NOMO-1 (cell line): ENCODE results near the gene MTERF4.

ENCODE experiments used
- DNase-seq, 2 experiments: peaks; one replicate each; lab custom pipeline; 2025; ENCODE audit not compliant: unreplicated experiment in 2 of 2; lab: John Stamatoyannopoulos, UW

Gene MTERF4

DNA sequence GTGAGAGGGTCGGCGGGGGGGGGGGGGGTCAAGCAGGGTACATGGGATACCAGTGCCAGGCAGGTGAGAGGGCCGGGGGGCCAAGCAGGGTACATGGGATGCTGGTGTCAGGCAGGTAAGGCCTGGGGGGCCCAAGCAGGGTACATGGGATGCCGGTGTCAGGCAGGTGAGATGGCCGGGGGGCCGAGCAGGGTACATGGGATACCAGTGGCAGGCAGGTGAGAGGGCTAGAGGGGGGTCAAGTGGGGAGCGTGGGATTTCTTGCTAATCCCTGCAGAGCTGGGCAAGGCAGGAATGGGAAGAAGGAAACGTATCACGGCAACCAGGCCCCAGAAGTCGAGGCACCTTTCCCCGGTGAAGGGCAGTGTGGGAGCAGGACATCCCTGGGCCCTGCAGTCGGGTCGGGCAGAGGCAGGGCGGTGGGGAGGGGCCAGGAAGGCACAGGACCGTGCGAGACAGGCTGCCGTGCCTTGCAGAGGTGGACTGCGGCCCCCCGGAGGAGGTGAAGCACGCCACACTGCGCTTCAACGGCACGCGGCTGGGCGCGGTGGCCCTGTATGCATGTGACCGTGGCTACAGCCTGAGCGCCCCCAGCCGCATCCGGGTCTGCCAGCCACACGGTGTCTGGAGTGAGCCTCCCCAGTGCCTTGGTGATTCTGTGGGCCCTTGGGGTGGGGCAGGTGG lies 49.3 kb downstream of the MTERF4 start:
- no peak for DNase-seq

DNA sequence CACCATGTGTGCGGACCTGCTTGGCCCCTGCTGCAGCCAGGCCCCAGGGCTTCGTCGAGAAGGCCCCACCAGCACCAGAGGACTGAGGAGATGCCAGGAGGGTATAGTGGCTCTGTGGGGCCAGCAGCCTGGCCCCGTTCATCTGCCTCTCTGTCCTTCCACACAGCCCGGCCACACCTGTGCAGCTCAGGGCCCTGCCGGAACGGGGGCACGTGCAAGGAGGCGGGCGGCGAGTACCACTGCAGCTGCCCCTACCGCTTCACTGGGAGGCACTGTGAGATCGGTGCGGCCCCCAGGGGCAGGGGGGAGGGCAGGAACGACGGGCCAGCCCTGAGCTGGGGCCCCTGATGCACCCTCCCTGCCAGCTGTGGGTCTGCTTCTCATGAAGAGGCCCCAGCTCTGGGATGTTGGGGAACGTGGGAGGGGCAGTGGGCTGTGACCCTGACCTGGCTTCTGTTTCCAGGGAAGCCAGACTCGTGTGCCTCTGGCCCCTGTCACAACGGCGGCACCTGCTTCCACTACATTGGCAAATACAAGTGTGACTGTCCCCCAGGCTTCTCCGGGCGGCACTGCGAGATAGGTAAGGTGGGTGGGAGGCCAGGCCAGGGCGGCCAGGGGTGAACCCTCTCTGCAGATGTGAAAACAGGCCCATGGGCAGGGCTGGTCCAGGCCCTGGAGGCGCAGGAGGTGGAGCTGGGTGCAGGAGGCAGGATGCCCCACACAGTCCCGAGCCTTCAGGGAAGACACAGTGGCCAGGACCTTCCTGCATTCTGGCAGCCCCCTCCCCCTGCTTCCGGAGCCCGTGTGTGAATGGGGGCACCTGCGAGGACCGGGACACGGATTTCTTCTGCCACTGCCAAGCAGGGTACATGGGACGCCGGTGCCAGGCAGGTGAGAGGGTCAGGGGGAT lies 50.3 kb downstream of the MTERF4 start:
- DNase-seq, result no peak

DNA sequence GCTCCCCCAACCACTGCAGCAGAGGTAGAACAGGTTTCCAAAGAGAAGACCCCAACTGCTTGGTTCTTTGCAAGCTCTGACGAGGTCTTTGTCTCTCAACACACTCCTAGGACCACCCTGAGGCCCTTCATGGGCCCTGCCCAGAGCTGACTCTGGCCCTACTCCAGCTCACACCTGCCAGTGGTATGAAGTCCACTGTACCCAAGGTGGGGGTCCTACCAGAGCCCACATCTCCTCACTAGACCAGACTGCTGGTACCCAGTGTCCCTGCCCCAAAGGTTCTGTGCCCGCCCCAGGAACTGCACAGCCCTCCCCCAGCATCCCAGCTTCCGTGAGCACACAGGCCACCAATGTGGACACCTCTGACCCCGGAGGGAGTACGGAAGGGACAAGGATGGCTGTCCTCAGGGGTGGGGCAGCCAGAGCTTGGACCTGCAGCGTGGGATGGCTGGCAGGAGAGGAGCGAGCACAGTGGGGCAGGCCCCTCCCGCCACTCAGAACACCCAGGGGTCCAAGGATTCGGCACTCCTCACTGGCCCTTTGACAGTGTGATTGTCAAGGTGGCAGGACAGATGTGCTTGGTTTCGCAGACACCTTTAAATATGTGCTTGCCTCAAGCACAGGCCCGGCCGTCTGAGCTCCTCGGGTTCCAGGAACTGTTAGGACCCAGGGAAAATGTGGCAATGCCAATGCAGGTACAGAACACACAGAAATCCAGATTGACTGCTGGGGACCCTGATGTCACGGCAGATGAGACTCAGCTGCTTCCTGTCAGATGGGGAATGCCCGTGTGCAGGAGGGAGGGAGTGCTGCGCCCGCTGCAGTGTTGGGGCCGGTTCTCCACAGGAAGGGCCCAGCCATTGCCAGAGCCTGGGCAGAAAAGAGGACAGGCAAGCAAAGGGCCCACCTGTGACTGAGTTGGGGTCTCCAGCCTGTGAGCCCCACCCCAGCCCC lies 51.2 kb downstream of the MTERF4 start:
- no peak for DNase-seq

DNA sequence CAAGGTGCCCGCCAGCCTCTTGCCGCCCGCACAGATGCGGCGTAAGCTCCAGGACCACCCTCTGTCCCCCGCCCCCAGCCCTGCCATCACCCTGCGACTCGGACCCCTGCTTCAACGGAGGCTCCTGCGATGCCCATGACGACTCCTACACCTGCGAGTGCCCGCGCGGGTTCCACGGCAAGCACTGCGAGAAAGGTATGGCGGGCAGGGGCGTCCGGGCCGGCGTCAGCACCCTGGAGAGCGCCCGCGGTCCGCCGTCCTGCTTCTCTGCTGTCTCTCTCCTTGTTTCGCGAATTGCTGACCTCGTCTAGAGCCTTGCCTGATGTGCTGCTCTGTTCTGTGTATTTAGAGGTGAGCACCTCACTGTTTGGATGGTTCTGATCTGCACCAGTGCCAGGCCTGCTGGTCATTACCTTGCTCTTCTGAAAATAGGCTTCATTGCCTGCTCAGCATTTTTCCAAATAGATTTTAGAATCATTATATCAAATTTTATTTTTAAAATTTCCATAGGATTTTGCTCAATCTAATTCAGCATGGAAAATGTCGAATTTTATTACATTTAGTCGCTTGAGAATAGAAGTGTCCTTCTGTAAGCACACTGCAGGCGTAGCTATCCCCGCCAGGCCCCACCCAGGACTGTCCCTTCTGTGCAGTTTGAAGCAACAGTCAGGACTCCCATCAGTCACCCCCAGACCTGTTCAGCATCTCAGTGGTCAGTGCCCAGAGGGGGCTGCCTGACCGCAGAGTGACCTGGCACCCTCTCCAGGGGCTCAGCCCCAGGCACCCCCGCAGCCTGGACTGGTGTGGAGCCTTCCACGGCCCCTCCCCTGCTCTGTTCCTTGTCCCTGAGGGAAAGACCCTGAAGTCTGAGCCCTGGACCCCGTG lies 52.1 kb downstream of the MTERF4 start:
- no peak for DNase-seq

DNA sequence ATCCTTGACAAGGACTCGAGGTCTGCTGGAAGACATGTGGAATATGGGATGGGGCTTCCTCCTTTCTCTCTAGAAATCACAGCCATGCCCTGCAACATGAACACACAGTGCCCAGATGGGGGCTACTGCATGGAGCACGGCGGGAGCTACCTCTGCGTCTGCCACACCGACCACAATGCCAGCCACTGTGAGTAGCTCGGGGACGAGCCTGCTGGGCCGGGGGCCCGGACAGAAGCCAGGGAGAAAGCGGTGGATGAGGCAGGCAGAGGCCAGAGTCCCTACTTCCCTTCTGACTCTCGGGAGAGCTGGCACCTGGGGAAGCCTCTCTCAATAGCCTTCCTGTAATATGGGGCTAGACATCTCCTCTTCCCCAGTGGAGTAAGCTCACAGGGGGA lies 53.1 kb downstream of the MTERF4 start:
- no peak for DNase-seq

DNA sequence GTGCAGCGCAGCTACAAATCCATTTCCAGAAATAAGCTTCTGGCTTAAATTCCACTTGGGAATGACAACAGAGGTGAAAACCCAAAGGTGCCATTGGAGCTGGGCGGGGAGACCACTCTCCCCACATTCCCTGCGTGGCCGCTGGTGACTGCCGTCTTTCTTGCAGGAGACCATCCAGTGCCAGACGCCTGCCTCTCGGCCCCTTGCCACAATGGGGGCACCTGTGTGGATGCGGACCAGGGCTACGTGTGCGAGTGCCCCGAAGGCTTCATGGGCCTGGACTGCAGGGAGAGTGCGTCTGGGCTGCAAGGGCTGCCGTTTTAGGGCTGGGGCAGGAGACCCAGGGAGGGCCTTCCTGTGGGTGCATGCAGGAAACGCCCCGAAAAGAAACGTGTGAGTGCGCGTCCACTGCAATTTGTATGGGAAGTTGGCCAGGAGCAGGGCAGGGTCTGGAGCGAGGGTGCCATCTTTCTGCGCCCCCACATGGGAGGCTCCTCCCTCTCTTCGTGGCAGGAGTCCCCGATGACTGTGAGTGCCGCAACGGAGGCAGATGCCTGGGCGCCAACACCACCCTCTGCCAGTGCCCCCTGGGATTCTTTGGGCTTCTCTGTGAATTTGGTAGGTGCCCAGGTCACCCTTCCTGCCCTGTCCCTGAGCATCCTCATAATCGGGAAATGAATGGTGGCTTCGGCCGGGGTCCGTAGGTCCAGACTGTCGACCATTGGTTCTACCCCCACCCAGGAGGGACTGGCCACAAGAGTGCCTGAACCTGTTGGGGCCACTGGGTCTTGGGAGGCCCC lies 53.7 kb downstream of the MTERF4 start:
- DNase-seq, result no peak

DNA sequence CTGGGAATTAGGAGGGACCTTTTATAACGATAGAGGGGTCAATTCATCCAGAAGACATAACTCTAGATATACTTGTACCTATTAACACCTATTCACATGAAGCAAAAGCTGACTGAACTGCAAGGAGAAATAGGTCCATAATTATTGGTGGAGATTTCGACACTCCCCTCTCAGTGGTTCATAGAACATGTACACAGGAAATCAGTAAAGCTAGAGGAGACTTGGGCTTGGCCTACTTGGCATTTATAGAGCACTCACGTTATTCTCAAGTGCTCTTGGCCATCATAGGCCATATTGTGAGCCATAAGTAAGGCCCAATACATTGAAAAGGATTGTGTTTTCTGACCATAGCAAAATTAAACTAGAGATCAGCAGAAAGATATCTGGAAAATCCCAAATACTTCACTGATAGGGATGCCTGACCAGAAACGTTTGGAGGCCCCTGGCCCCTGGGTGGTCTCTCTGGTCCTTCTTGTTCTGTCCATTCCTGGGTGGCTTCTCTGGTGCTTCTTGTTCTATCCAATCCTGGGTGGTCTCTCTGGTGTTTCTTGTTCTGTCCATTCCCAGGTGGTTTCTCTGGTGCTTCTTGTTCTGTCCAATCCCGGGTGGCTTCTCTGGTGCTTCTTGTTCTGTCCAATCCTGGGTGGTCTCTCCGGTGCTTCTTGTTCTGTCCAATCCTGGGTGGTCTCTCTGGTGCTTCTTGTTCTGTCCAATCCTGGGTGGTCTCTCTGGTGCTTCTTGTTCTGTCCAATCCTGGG lies 54.7 kb downstream of the MTERF4 start:
- DNase-seq, result peak in 1 of 2 experiments; percentile 12
